HuH-7 (cell line): ENCODE data around the gene LILRA1.
"Not testable (repeated sequence)": the region's sequence is repeated elsewhere in the genome, so short reads cannot be mapped to it uniquely, and the experiment has no call there.

Experiments used
- DNase-seq: peaks from one replicate; pipeline ENCODE4 v3.0.0; 2011; ENCODE audit warnings: low spot score

LILRA1 gene

DNA sequence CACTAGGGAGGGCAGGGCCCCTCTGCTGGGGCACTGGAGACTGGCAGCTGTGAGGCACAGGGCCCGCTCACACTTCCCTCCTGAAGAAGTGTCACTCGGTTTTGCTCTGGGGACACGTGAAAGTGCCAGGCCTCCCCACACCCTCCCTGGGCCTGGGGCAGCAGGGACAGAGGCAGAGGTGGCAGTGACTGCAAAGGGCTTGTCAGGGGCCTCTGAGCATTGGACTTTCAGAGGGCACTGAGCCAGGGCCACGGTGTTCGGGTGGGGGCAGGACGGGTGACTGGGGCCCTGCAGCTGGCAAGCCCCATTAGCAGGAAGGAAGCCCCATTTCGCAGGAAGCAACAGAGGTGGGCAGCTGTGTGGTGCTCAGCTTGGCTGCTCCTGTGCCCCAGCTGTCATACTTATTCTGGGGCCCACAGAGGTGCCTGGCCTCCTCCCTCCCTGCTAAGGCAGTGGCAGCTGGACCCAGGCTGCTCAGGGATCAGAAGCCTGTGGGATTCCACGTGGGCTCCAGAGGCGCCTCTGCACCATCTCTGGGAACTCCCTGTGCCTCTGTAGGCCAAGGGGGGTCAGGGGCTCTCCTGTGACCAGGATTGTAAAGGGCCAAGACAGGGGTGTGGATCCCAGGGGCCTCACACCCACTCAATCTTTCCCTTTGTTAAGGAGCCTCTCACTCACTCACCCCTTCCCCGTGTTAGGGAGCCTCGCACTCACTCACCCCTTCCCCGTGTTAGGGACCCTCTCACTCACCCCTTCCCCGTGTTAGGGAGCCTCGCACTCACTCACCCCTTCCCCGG lies 31.7 kb downstream of the LILRA1 start:
- not testable (repeated sequence) for DNase-seq

- DNase-seq: no peak
Observed at GRCh38 chr19:54626757-54627156, 33.3 kb downstream of the LILRA1 start.

GRCh38 chr19:54627912-54628311 lies 34.5 kb downstream of the LILRA1 start:
- not testable (repeated sequence) for DNase-seq

DNA sequence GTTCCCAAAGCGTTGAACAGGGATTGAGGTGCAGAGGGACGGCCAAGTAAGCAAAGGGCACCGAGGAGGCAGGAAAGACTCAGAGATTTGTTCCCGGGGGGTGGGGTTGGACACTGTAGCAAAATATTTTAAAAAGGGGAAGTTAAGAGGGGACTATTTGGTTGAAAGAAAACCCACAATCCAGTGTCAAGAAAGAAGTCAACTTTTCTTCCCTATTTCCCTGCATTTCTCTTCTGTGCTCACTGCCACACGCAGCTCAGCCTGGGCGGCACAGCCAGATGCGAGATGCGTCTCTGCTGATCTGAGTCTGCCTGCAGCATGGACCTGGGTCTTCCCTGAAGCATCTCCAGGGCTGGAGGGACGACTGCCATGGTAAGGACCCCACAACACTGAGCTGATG lies 36.8 kb downstream of the LILRA1 start, which contains the start of gene LILRB1:
LILRB1 (plus strand) TSS at position 223 of the 400 bp plus-strand sequence. CDS start 590 bp downstream, outside the sequence.
- DNase-seq: not testable (repeated sequence)

DNA sequence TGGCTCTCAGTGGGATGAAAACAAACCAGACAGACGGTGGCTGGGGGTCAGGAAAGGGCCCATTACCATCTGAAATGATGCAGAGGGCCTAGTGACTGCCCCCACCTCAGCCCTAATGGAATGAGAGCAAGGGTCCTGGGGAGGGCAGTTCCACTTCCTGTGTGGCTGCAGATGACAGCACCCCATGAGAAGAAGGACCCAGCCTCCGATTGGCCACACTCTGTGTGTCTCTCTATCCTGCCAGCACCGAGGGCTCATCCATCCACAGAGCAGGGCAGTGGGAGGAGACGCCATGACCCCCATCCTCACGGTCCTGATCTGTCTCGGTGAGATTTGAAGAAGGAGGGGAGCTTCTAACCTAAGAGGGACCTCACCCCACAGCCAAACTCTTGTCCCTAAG lies 37.4 kb downstream of the LILRA1 start:
- no peak for DNase-seq

- not testable (repeated sequence) for DNase-seq
Observed at GRCh38 chr19:54631489-54632337, 38.3 kb downstream of the LILRA1 start.

GRCh38 chr19:54632517-54632916 lies 39.1 kb downstream of the LILRA1 start:
- not testable (repeated sequence) for DNase-seq

DNA sequence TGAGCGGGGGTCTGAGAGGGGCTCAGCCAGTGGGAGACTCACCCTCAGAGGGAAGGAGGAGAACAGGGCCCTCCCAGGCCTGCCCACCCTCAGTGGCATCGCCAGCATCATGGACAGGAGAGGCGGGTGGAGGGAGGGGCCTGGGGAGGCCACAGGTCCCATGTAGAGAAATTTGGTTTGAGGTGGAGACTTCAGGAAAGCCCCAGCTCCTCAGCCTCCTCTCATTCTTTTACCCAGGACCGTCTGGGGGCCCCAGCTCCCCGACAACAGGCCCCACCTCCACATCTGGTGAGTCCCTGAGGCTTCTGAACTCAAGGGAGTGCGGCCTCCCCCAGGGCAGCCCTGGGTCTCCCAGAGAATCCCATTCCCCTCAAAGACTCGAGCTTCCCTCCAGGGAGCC lies 40.0 kb downstream of the LILRA1 start:
- DNase-seq: no peak

DNA sequence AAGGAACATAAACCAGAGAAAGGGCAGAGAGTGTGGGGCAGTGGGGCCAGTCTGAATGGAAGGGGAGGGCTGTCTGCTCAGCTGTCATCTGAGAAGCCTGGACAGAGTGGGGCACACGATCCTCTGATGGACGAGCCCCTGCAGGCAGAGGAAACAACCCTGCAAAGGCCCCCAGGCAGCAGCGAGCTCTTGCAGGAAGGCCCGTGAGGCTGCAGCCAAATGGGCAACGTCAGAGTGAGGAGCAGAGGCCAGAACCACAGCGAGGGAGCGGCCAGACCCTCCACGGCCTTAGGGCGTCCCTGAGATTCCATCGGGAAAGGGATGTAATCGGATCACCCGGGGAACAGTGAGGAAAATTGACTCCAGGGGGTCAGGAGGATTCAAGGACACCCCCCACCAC lies 42.6 kb downstream of the LILRA1 start:
- not testable (repeated sequence) for DNase-seq

- DNase-seq: no peak
Observed at GRCh38 chr19:54638683-54639082, 45.3 kb downstream of the LILRA1 start.

- DNase-seq: not testable (repeated sequence)
Observed at GRCh38 chr19:54642953-54643352, 49.5 kb downstream of the LILRA1 start.

- DNase-seq: not testable (repeated sequence)
Observed at GRCh38 chr19:54643583-54643982, 50.2 kb downstream of the LILRA1 start.

DNA sequence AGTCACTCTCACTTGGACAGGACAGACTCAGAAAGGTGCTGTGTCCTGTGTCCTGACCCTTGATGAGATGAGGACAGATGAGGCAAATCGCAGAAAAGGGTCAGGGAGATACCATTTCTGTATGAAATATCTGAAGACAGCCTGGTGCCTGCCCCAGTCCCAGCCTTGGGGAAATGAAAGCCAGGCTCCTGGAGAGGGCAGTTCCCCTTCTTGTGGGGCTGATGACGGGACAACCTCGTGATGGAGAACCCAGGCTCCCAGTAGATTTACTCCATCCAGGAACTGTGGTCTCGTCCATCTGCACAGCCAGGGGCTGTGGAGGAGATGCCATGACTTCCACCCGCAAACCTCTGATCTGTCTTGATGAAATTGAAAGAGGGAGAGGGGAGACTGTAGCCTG lies 50.6 kb downstream of the LILRA1 start:
- no peak for DNase-seq

- DNase-seq: no peak
Observed at GRCh38 chr19:54646331-54646841, 53.0 kb downstream of the LILRA1 start.

DNA sequence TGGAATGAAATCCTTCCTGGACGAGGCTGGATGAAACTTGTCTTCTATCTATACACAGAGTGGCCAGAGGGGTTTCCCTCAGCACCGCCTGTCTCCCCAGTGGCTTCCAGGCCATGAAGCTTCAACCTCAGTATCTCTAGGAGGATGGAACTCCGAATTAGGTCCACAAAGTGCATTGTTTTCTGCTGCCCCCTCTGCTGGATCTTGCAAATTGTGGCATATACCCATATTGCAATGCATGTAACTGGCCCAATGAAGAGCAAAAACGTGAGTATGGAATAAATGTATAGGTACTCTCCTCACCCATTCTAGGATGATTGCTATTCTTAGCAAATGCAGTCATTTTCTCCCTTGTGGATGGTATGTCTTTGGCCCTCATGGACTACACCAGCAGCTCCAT lies 54.7 kb downstream of the LILRA1 start:
- DNase-seq: no peak

DNA sequence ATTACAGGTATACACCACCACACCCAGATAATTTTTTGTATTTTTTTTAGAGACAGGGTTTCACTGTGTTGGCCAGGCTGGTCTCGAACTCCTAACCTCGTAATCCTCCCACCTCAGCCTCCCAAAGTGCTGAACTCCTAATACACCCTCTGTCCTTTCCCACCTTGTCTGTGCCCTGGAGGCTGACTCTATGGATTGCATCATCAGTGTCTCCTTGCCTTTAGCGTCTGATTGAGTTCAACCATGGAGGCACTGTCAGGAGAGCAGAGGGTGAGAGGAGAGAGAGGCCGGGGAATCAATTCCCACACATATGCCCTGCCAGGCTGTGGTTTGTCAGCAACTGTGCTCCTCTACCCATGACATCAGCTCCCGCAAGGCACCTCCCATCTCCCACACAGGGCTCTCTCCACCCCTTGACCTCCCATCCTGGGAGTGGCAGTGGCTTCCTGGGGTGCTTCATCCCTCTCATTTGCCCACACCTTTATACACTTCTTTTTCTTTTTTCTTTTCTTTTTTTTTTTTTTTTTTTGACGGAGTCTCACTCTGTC lies 56.8 kb downstream of the LILRA1 start:
- DNase-seq: no peak
